OCI-LY3 (cell line): ENCODE results near the gene SSX2IP.

ENCODE experiments used
- EZH2phosphoT487 ChIP-seq: fragments of 200-600 bp; shearing (Covaris generic); IDR thresholded peaks from 2 replicates; pipeline ENCODE4 v1.6.1; 2018; ENCODE audit warnings: antibody characterized with exemption, mixed run types, low read depth
- TF ChIP-seq, protein P1 (sequence below): fragments of 200-600, 300-600 bp; sonication (generic); IDR thresholded peaks from 2 replicates; pipeline ENCODE4 v1.5.1; 2014; ENCODE audit warnings: antibody characterized with exemption, low read length, low read depth

GRCh38 chr1:84669831-84670230, 20.4 kb downstream of the SSX2IP start:
- TF ChIP-seq, protein P1, sequence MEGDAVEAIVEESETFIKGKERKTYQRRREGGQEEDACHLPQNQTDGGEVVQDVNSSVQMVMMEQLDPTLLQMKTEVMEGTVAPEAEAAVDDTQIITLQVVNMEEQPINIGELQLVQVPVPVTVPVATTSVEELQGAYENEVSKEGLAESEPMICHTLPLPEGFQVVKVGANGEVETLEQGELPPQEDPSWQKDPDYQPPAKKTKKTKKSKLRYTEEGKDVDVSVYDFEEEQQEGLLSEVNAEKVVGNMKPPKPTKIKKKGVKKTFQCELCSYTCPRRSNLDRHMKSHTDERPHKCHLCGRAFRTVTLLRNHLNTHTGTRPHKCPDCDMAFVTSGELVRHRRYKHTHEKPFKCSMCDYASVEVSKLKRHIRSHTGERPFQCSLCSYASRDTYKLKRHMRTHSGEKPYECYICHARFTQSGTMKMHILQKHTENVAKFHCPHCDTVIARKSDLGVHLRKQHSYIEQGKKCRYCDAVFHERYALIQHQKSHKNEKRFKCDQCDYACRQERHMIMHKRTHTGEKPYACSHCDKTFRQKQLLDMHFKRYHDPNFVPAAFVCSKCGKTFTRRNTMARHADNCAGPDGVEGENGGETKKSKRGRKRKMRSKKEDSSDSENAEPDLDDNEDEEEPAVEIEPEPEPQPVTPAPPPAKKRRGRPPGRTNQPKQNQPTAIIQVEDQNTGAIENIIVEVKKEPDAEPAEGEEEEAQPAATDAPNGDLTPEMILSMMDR, result no peak
- no peak for TF ChIP-seq EZH2phosphoT487
